GM19328 (cell line): Measurements from ENCODE around the gene MAP7D1.

Experiments used
- ATAC-seq: cut with Tn5 transposase; IDR thresholded peaks from one replicate; pipeline ENCODE4 v1.9.1; 2021; ENCODE audit warnings: mild to moderate bottlenecking, moderate library complexity; ENCODE audit not compliant: unreplicated experiment

MAP7D1 gene

DNA sequence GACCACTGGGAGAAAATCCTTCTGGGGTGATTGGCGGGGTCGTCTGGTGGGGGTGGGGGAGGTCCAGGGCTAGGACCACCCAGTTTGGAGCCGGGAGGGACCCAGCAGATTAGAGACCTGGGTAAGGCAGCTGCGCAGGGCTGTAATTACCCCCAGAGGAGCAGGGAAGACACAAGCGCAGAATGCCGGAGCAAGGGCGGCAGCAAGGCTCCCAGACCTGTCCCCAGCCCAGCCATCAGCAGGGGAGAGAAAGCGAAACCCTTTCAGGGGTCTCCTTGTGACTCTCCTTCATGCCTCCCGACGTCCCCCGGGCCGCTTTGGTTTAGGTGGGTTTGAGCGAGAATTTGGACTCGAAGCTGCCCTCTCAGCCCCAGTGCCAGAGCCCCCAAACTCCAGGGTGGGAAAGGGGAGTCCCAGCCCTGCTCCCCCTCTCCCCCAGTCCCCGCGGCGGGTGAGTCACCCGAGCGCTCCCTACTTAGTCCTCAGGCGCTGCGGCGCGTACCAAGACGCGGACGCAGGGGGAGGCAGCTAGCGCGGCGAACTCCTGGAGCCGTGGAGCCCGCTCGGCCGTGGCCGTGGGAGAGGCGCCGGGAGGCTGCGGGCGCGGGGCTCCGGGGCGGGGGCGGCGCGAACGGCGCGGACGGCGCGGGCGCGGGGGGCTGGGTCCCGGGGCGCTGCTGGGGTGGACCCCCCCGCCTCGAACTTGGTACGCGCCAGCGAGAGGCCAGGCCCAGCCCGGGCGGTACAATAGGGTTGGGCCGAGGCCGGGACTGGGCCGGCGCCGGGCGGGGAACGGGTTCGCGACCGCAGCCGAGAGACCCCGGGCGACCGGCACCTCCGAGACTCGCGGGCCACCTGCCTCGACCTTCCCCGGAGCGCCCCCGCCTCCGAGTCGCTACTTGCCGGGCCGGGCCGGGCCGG is at the start of gene MAP7D1:
Gene MAP7D1, plus strand, starts transcription at position 753 of the 921 bp plus-strand sequence. CDS start 258 bp downstream, outside the sequence.
- peak; percentile 47 for ATAC-seq

DNA sequence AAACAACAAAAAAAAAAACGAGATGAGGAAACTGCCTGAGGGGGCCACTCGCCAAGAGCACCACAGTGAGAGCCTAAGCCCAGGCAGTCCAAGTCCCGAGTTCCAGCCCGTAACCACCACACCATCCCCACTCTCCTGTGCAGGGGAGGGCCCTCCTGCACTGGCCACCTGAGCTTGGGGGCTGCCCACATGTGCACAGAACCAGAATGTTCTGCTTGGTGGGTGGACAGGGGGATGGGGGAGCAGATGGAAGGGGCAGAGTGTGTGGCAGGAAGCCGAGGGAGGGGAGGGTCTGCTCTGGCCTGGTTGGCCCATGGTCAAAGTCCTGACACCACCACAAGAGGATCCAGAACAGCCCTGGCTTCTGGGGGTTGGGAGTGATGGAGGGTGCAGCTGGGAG is 49.7 kb upstream of the MAP7D1 start:
- ATAC-seq, result no peak

DNA sequence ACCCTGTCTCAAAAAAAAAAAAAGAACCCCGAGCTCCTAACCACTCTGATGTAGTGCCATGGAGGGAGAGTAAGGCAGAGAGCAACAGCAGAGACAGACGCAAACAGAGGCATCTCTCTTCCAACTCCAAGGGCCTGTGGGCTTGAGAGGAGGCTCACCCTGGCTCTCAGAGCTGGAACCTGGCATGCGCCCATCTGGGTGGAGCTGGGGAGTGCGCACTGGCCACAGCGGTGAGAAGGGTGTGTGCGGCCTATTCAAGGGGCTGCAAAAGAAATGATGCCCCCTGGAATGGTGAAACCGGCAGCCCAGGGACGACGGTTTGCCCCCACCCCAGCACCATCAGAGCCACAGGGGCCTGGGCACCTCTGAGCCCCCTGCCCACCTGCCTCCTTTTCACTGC is 48.6 kb upstream of the MAP7D1 start:
- ATAC-seq, result no peak

DNA sequence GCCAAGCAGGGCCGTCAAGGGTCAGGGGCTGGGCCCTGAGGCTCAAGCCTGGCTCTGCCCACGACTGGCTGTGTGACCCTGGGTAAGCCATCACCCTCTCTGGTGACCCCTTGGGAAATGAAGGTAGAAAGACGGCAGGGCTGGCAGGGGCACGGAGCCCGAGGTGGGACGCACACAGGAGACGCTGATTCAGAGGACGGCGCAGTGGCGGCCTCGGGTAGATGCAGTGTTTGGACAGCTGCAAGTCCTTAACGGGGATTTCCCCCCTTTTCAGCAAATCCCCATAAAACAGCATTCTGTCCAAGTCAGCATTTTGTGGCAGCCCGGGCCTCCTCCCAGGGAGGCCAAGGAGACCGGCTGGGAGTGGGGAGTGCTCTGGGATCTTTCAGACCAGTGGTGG is 47.6 kb upstream of the MAP7D1 start:
- no peak for ATAC-seq

DNA sequence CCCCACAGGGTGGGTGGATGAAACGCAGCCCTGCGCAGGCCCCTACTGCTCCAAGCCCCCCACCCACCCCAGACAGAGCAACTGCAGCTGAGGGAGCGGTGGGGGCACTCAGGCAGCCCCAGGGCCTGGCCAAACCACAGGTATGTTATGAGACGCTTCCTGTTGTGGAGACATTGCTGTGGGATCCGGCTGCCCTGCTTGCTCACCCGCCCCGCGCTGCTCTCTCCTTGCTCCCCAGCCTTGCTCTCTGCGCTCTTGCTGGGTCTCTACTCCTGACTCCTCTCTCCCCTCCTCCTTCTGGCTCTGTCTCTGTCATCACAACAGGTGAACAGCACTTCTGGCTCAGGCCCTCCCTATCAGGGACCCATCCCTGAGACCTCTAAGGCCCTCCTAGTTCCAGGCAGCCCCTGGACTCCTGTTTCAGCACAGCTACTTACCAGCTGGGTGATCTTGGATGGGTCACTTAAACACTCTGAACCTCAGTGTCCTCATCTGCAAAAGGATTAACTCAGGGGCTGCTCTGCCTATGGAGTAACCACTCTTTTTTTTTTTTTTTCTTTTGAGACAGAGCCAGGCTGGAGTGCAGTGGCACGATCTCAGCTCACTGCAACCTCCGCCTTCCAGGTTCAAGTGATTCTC is 46.8 kb upstream of the MAP7D1 start:
- ATAC-seq, result no peak

DNA sequence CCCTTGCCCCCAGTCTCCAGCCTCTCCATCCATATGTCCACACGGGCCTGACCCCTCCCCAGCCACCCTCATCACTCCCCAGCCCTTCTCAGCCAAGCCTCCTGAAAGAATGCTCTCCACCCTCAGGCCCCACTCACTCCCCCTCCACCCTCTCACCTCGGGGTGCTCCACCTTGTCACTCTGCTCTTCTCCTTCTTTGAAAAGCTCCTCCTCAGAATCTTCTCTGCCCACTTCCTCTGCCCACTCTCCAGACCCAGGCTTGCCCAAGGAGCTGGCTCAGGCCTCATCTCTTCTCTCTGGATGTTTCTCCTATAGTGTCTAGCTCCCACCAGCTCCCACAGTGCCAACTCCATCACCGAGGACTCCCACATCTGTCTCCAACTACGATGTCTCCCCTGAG is 44.8 kb upstream of the MAP7D1 start:
- ATAC-seq, result no peak

DNA sequence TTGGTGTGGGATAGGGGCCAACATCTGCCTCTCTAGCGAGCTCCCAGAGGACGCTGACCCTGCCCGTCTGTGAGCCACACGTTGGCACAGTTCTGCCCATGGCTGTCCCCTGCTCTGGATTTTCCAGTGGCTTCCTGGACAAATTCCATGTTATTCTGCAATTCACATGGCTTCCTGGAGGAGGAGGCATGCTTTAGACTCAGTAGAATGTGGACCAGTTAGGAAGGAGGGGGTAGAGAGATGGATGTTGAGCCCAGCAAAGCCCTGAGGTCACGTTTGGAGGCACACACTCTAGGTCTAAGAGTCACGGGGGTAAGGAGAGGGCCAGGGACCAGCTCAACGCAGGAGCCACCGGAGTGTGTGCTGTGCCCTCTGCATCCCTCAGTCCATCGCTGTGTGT is 43.1 kb upstream of the MAP7D1 start:
- no peak for ATAC-seq

DNA sequence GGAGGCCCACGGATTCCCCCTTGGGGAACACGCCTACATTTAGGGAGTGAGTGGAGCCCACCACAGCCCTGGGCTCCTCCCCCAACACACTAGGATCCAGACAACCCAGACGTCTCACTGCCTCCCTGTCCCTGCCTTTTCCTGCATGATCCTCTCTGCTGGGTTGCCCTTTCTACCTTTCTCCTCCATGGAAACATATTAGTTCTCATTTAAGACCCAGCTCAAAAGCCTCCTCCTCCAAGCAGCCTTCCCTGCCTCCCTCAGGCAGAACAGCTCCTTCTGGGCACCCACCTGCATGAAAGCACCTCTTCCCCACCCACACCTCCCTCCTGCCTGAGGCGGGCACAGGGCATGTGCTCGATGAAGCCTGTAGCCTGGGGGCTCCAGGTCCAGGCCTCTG is 41.6 kb upstream of the MAP7D1 start:
- ATAC-seq, result no peak

DNA sequence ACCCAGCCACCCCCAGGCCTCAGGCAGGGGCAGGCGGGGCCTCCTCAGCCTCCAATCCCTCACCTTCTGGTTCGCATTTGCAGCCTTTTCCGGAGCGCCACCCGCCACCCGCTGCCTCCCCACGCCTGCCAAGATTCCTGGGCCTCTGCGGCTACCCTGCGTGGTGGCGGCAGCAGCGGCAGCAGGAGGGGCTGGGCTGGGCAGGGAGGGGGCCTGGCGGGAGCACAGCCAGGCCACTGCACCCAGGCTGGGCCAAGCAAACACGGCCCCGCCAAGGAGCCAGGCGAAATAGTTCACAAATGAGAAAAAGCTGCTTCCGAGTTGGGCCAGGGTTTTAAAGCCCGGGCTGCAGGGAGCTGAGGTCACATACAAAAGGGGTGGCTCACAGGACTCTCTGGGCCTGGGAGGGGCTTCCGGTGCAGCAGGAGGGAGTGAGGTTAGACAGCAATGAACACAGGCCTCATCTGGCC is 40.7 kb upstream of the MAP7D1 start:
- ATAC-seq, result no peak

DNA sequence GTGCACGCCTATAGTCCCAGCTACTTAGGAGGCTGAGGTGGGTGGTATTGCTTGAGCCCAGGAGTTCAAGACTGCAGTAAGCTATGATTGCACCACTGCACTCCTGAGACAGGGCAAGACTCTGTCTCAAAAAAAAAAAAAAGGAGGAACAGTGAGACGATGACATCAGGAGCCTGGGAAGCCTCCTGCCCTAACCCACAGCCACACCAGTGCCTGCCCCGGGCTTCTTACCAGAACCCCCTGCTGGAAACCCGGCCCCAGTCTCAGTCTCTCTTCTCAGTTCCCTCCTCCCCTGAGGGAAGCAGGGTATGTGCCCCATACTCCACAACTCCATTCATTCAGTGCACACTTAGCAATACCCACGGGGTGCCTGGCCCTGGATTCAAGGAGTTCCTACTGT is 40.0 kb upstream of the MAP7D1 start:
- ATAC-seq, result no peak

DNA sequence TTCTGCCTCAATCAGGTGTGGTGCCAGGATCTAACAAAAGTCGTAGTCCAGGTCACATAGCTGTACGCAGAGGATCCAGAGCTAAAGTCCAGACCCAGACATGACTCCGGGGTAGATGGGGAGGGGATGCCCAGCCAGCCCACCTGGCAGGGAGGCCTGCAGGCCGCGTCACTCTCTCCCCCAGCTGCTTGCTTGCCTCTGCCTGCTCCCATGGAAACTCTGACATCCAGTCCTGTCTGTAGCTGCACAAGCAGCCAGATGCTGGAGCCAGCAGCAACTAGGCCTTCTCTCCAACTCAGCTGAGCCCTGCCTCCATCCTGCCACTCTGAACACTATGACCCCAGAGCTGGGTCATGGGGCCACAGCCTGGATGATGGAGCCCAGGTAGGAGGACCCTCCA is 39.1 kb upstream of the MAP7D1 start:
- no peak for ATAC-seq

DNA sequence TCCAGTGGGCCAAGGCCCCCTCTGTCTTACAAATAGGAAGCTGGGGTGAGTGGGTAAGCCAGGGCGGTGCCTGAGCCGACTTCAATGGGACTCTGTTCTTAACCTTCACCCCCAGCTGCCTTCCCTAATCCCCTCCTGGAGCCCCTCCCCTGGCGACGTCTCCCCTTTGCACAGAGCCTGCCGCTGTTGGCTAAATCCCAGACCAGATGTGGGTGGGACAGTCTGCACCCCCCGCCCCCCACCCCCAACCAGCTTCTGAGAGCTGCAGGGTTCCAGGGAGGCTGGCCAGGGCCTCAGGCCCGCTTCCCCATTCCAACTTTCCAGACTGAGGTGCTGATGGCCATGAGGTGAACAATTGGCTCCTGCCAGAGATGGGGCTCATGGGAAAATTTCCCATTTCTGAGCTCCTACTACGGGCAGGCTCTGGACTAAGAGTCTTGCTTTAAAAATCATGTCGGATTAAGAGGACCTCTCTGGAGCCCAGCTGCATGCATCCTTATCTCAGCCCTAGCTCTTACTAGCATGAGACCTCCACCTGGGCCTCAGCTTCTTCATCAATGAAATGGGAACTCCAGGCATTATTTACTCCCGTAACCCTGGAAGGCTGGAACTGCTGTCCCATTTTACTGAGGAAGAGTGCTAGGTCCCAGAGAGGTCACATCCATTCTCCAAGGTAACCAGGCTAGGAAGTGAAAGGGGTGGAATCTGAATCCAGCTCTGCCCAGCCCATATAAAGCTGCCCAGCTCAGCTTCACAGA is 37.3 kb upstream of the MAP7D1 start:
- no peak for ATAC-seq

DNA sequence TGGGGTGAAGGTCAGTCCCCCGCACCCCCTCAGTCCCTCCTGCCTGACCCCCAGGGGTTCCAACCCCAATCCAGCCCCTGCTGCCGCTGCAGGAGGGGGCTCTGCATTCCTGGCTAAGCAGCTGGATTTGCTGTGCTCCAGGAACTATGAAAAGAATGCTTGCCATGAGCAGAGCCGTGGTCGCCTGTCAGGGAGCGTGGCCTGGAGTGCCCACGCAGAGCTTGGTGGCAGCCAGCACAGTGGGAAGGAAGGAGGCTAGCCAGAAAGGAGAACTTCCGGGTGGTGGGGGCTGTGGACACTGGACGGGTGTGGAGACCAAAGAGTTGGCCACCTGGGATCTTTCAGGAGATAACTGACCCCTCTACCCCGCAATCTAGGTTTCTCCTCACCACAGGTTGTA is 36.5 kb upstream of the MAP7D1 start:
- ATAC-seq, result no peak

DNA sequence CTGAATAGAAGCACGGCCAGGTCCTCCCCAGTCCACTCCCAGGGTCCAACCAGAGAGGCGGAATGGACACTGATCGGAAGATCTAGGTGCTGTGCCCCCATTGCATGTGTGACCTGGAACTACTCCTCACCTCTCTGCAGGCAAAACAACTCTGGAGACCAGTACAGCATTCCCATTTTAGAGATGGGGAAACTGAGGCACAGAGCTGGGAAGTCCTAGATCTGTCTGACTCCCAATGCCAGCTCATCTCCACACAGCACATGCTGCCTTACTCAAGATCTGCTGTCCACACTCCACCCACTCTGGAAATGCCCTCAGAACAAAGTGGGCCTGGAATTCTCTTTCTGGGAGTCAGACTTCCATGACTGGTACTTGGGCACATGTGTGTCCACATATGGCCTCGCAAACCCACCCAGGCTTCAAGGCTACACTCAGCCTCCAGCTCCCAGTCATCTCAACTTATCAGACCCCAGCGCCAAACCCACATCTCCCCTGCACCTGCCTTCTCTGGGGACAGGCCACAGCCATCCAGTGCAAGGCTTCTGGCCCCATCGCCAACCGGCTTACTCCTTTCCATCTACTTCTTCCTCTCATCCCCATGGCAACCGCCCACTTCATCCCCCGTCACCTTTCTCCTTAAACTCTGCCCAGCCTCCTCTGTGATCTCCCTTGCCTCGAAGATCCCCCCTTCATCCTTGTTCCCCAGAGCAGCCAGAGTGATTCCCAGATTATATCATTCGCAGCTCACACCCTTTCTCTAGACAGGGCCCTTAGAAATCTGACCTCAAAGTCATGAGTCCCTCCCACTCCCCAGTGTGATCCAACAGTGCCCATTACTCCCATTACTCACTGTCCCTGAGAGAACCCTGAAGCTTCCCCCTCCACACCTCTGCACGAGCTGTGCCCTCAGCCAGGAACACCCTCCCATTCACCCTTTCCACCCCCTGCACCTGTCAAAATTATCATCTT is 33.6 kb upstream of the MAP7D1 start:
- ATAC-seq, result no peak

DNA sequence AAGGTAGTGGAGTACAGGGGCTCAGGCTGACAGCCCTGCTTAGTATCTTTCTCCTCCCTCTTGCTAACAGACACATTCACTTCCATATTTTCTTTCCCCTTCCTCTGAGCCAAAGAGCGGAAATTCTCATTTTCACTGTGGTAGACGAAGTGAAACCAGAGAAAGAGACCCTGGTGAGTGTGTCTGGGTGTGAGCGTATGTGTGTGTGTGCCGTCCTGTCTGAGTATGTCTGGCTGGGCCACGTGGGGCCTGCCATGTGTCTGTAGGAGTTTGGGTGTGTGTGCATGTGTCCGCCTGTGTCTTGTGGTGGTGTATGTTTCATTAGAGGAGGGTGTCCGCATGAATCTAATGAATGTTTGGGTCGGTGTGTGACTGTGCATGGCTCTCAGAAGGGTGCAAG is 32.6 kb upstream of the MAP7D1 start:
- ATAC-seq, result no peak

DNA sequence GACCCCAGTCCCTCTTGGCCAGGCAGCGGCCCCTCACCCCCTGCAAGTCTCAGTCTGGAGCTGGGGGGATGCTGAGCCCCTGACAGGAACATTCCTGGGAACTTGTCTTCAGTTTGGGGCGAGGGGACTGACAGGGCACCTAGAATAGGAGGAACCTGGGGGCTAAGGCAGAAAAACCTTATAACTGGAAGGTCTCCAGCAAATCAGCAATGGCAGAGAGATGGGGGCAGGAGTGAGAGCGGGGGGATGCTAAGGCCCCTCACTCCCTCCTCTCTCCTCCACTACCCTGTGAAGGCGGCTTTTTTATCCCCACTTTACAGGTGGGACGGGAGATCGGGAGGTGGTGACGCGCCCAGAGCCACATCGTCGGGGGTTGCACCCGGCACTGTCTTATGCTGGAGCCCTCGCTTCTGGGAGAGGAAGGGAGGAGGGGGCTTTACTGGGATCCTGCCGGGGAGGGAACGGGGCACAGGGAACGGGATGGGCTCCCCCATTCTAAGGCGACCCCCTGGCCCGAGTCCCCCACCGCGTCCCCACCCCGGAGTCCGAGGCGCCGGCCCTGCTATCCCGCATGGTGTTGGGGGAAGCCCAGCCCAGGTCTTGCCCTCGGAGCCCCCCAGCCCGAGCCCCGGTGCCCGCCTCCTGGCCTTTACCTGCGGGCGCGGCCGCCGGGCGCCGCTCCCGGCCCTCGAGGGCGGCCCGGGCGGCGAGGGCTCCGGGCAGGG is 31.4 kb upstream of the MAP7D1 start:
- ATAC-seq, result no peak

DNA sequence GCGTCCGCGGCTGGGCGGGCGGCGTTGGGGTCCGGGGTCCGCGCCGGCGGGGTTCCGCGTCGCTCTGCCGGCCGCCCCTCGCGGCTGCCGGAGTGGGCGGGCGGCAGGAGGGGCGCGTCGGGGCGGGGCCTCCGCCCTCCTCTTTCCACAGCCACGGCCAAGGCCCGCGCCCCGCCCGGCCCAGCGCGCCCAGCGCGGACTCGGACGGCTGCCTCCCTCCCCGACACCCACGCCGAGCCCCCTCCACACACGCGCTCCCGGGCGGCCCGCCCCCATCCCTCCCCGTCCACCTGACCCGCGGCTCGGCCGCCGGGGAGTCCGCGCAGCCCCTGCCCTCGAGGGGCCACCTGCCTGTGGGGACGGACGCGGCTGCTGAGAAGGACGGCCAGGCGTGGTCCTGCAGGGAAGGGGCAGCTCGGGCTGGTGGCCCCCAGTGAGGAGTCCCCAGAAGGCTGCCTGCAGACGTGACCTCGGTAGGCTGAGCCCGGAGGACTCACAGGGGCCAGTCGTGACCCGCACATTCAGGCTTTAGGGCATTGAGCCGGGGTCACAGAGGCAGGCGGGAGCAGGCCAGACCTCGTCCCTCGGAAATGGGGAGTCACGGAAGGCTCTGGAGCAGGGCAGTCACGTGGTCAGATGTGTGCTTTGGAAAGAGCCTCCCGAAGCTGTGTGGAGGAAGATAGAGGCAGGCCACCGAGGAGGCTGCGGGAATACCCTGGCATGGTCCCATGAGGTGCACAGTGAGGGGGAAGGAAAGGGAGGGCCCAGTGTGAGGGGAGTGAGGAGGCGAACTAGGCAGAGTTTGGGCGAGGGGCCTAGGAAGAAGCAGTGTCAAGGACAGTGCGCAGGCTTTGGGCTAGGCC is 30.6 kb upstream of the MAP7D1 start, which contains the start of gene COL8A2:
Gene COL8A2, minus strand, starts transcription at position 94 of the 863 bp plus-strand sequence. CDS start 24,980 bp downstream, outside the sequence.
- no peak for ATAC-seq

DNA sequence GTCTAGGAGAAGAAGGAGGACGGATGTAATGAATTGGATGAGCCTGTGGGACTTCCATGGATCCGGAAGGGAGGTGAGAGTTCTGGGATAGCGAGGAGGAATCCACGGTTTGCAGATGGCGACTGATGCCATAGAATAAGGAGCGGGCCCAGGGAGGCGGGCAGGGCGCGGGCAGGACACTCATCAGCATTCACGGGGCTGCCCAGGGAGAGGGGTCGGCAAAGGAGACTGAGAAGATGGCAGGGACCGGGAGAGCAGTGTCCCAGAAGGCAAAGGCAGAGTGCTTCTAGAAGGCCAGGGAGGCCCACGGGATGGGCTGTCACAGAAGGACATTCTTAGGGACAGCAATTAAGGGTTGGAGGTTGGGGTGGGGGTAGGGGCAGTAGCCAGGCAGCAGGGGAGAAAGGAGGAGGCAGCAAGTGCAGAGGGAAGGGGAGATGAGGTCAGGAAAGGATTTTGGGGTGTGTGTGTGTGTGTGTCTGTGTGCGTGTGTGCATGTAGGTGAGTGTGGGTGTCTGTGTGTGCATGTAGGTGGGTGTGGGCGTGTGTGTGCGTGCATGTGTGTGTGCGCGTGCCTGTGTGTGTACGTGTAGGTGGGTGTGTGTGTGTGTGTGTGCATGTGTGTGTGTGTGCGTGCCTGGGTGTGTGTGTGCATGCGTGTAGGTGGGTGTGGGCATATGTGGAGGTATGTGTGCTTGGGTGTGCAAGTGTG is 29.8 kb upstream of the MAP7D1 start:
- ATAC-seq, result no peak
